ENCODE measurements around the gene BRMS1.

BRMS1 gene

GRCh38 chr11:66312549-66313320 lies 32.2 kb downstream of the BRMS1 start:
- peak; percentile 79 for TF ChIP-seq MAX (IDR thresholded peaks at IDR 0.05)
- 0 out of 2 replicates have a peak, but pooled peaks have one; percentile 7 for TF ChIP-seq TCF12 (IDR thresholded peaks at IDR 0.05; ENCODE audit: low read depth)
- TF ChIP-seq TAF1 (IDR thresholded peaks at IDR 0.05; ENCODE audit: low read depth): no peak
- no peak for TF ChIP-seq EGR1 (IDR thresholded peaks at IDR 0.05)

- TF ChIP-seq TEAD4 (IDR thresholded peaks at IDR 0.05): no peak
- TF ChIP-seq TAF1 (IDR thresholded peaks at IDR 0.05; ENCODE audit: low read depth): no peak; the same call in 1 of the 2 replicates
- TF ChIP-seq YY1 (IDR thresholded peaks at IDR 0.05; ENCODE audit: low read depth): no peak
- TF ChIP-seq NFIC (IDR thresholded peaks at IDR 0.05): no peak
- peak; percentile 50; the same call in 1 of the 2 replicates for TF ChIP-seq EGR1 (IDR thresholded peaks at IDR 0.05)
- no peak for TF ChIP-seq TCF12 (IDR thresholded peaks at IDR 0.05; ENCODE audit: low read depth)
- TF ChIP-seq MAX (IDR thresholded peaks at IDR 0.05): peak; percentile 46; the same call in 1 of the 2 replicates
- TF ChIP-seq RAD21 (IDR thresholded peaks at IDR 0.05; ENCODE audit: low read depth): peak; percentile 94
- no peak for TF ChIP-seq CREB1 (IDR thresholded peaks at IDR 0.05; ENCODE audit: low read depth)
Observed at GRCh38 chr11:66311965-66312548, 32.8 kb downstream of the BRMS1 start.

- TF ChIP-seq ZBTB7A (IDR thresholded peaks at IDR 0.05; ENCODE audit: low read depth): no peak
- no peak for TF ChIP-seq TEAD4 (IDR thresholded peaks at IDR 0.05)
- no peak for TF ChIP-seq CREB1 (IDR thresholded peaks at IDR 0.05; ENCODE audit: low read depth)
- no peak for TF ChIP-seq USF1 (IDR thresholded peaks at IDR 0.05)
- TF ChIP-seq RAD21 (IDR thresholded peaks at IDR 0.05; ENCODE audit: low read depth): no peak
- no peak for TF ChIP-seq CEBPB (IDR thresholded peaks at IDR 0.05)
- no peak for TF ChIP-seq EGR1 (IDR thresholded peaks at IDR 0.05)
- no peak for TF ChIP-seq TCF12 (IDR thresholded peaks at IDR 0.05; ENCODE audit: low read depth)
- TF ChIP-seq EP300 (IDR thresholded peaks at IDR 0.05; ENCODE audit: borderline replicate concordance): no peak
- no peak for TF ChIP-seq NFIC (IDR thresholded peaks at IDR 0.05)
- no peak; the same call in 1 of the 2 replicates for TF ChIP-seq MAX (IDR thresholded peaks at IDR 0.05)
- TF ChIP-seq FOXM1 (IDR thresholded peaks at IDR 0.05; ENCODE audit: borderline replicate concordance, low read depth): no peak
- TF ChIP-seq YY1 (IDR thresholded peaks at IDR 0.05; ENCODE audit: low read depth): no peak
- TF ChIP-seq REST (IDR thresholded peaks at IDR 0.05; ENCODE audit: low read depth): no peak
- TF ChIP-seq TAF1 (IDR thresholded peaks at IDR 0.05; ENCODE audit: low read depth): no peak
Observed at GRCh38 chr11:66311470-66311964, 33.4 kb downstream of the BRMS1 start.

- TF ChIP-seq TCF12 (IDR thresholded peaks at IDR 0.05; ENCODE audit: low read depth) (no peak), REST (IDR thresholded peaks at IDR 0.05; ENCODE audit: low read depth) (no peak), EP300 (IDR thresholded peaks at IDR 0.05; ENCODE audit: borderline replicate concordance) (no peak), USF1 (IDR thresholded peaks at IDR 0.05) (no peak), CREB1 (IDR thresholded peaks at IDR 0.05; ENCODE audit: low read depth) (no peak), TAF1 (IDR thresholded peaks at IDR 0.05; ENCODE audit: low read depth) (no peak), CEBPB (IDR thresholded peaks at IDR 0.05) (no peak), FOXM1 (IDR thresholded peaks at IDR 0.05; ENCODE audit: borderline replicate concordance, low read depth) (no peak), RAD21 (IDR thresholded peaks at IDR 0.05; ENCODE audit: low read depth) (no peak), ZBTB7A (IDR thresholded peaks at IDR 0.05; ENCODE audit: low read depth) (no peak), MAX (IDR thresholded peaks at IDR 0.05) (no peak), YY1 (IDR thresholded peaks at IDR 0.05; ENCODE audit: low read depth) (no peak), EGR1 (IDR thresholded peaks at IDR 0.05) (no peak), NFIC (IDR thresholded peaks at IDR 0.05) (no peak), TEAD4 (IDR thresholded peaks at IDR 0.05) (no peak)
Observed at GRCh38 chr11:66310324-66310723, 34.6 kb downstream of the BRMS1 start.

- TF ChIP-seq ZBTB7A (IDR thresholded peaks at IDR 0.05; ENCODE audit: low read depth): no peak
- no peak for TF ChIP-seq NFIC (IDR thresholded peaks at IDR 0.05)
- TF ChIP-seq REST (IDR thresholded peaks at IDR 0.05; ENCODE audit: low read depth): no peak
- no peak for TF ChIP-seq TAF1 (IDR thresholded peaks at IDR 0.05; ENCODE audit: low read depth)
- TF ChIP-seq USF1 (IDR thresholded peaks at IDR 0.05): no peak
- no peak for TF ChIP-seq YY1 (IDR thresholded peaks at IDR 0.05; ENCODE audit: low read depth)
- TF ChIP-seq TEAD4 (IDR thresholded peaks at IDR 0.05): no peak
- TF ChIP-seq EP300 (IDR thresholded peaks at IDR 0.05; ENCODE audit: borderline replicate concordance): no peak
- no peak for TF ChIP-seq TCF12 (IDR thresholded peaks at IDR 0.05; ENCODE audit: low read depth)
- TF ChIP-seq EGR1 (IDR thresholded peaks at IDR 0.05): no peak
- TF ChIP-seq FOXM1 (IDR thresholded peaks at IDR 0.05; ENCODE audit: borderline replicate concordance, low read depth): no peak
- no peak for TF ChIP-seq RAD21 (IDR thresholded peaks at IDR 0.05; ENCODE audit: low read depth)
- no peak for TF ChIP-seq CREB1 (IDR thresholded peaks at IDR 0.05; ENCODE audit: low read depth)
- no peak for TF ChIP-seq CEBPB (IDR thresholded peaks at IDR 0.05)
- no peak for TF ChIP-seq MAX (IDR thresholded peaks at IDR 0.05)
Observed at GRCh38 chr11:66309475-66309874, 35.4 kb downstream of the BRMS1 start.

All from Ishikawa (cell line).